HCT116 (cell line): ENCODE data around the gene NEU4. TPM values are rescaled to one million over a fixed set of nuclear protein-coding genes. Genes with fewer than 3 reads are reported as not detected.

Experiments
- ATAC-seq: fragments of 200-7000 bp; cut with Tn5 transposase; 2 replicates; pipeline ENCODE4 v1.9.1; 2020; ENCODE audit warnings: mild to moderate bottlenecking, moderate library complexity
- BruUV-seq: library from RNA; stranded (reverse); fragments of 400-500 nt; replicated peaks from 2 replicates; lab custom pipeline; 2021; lab: Mats Ljungman, UMichigan
- CTCF ChIA-PET: fragments of 300-600 bp; sonication (Branson Sonifier 250); formaldehyde crosslinking; loops from one replicate; lab custom pipeline; 2021; ENCODE audit warnings: antibody characterized with exemption; lab: Charles Lee
- POLR2A ChIA-PET: fragments of 300-600, 350-600 bp; sonication (Branson Sonifier 250); formaldehyde crosslinking; loops from one replicate; lab custom pipeline; 2021; ENCODE audit warnings: antibody characterized with exemption; lab: Charles Lee
- RAD21 ChIA-PET, 2 experiments: fragments of 300-600 bp; sonication (Branson Sonifier 250); formaldehyde crosslinking; loops; one replicate each; lab custom pipeline; 2023; ENCODE audit warnings: low total read pairs in 2 of 2; ENCODE audit not compliant: uncharacterized antibody in 2 of 2, unreplicated experiment in 2 of 2, low non-redundant PET in 1 of 2; lab: Charles Lee
- DNase-seq: peaks from one replicate; pipeline ENCODE4 v3.0.0-alpha.2; 2010; ENCODE audit warnings: low read depth, low spot score
- H2AFZ ChIP-seq: fragments of 200-600 bp; shearing (Covaris generic), sonication (generic); 2 replicates; pipeline ENCODE4 v1.6.1; 2017; ENCODE audit warnings: low read depth, mixed run types, mixed read lengths, antibody characterized with exemption, low read length; ENCODE audit not compliant: poor library complexity, severe bottlenecking
- H3K27ac ChIP-seq: 2 replicates; pipeline ENCODE4 v1.5.1; 2012; ENCODE audit warnings: low read depth, low read length
- H3K27me3 ChIP-seq: fragments of 200-600 bp; sonication (generic); 2 replicates; pipeline ENCODE4 v1.6.1; 2016; ENCODE audit warnings: mixed run types, low read length, mixed read lengths; ENCODE audit not compliant: insufficient read depth
- H3K36me3 ChIP-seq, 2 experiments: fragments of 200-500 bp in 1 of 2; fragments of 200-600 bp in 1 of 2; sonication (Bioruptor generic) in 1 of 2; sonication (generic) in 1 of 2; 2 replicates each; pipeline versions ENCODE4 v1.5.1 to v1.6.1; 2014 to 2016; ENCODE audit warnings: low read length in 2 of 2, inconsistent platforms in 1 of 2, mixed read lengths in 1 of 2, mixed run types in 1 of 2; ENCODE audit not compliant: insufficient read depth in 2 of 2, control insufficient read depth in 1 of 2
- H3K4me1 ChIP-seq, 2 experiments: fragments of 200-600 bp in 1 of 2; sonication (generic) in 1 of 2; 2 replicates each; pipeline versions ENCODE4 v1.5.1 to v1.6.1; 2012 to 2017; ENCODE audit warnings: low read length in 2 of 2, inconsistent platforms in 1 of 2, mild to moderate bottlenecking in 1 of 2, mixed read lengths in 1 of 2, mixed run types in 1 of 2, moderate library complexity in 1 of 2; ENCODE audit not compliant: insufficient read depth in 2 of 2, control insufficient read depth in 1 of 2
- H3K4me2 ChIP-seq: fragments of 200-600 bp; sonication (generic); 2 replicates; pipeline ENCODE4 v1.6.1; 2017; ENCODE audit warnings: mixed run types, low read length, mixed read lengths
- H3K4me3 ChIP-seq, 2 experiments: fragments of 200-600 bp in 1 of 2; sonication (generic) in 1 of 2; replicated peaks in 1 of 2; 2 replicates each; pipeline ENCODE4 v1.5.1; 2011 to 2016; ENCODE audit warnings: low read length in 2 of 2, control low read depth in 1 of 2, low read depth in 1 of 2, mild to moderate bottlenecking in 1 of 2, mixed read lengths in 1 of 2, mixed run types in 1 of 2
- H3K79me2 ChIP-seq: fragments of 200-600 bp; sonication (generic); 2 replicates; pipeline ENCODE4 v1.6.1; 2017; ENCODE audit warnings: mild to moderate bottlenecking, mixed run types, low read length, moderate library complexity, mixed read lengths; ENCODE audit not compliant: insufficient read depth
- H3K9ac ChIP-seq: fragments of 200-600 bp; sonication (generic); 2 replicates; pipeline ENCODE4 v1.6.1; 2016; ENCODE audit warnings: low read length, mixed read lengths
- H3K9me2 ChIP-seq: fragments of 200-600 bp; sonication (generic), shearing (Covaris generic); 2 replicates; pipeline ENCODE4 v1.6.1; 2017; ENCODE audit warnings: mixed run types, mild to moderate bottlenecking, moderate library complexity; ENCODE audit not compliant: insufficient read depth
- H3K9me3 ChIP-seq, 2 experiments: fragments of 200-500 bp in 1 of 2; fragments of 200-600 bp in 1 of 2; sonication (Bioruptor generic) in 1 of 2; sonication (generic) in 1 of 2; 2 replicates each; pipeline ENCODE4 v1.6.1; 2014 to 2017; ENCODE audit warnings: low read length in 2 of 2, mixed read lengths in 2 of 2, inconsistent platforms in 1 of 2, low read depth in 1 of 2, mild to moderate bottlenecking in 1 of 2, mixed run types in 1 of 2, moderate library complexity in 1 of 2; ENCODE audit not compliant: control insufficient read depth in 1 of 2, insufficient read depth in 1 of 2
- H4K20me1 ChIP-seq: fragments of 200-600 bp; sonication (generic), shearing (Covaris generic); 2 replicates; pipeline ENCODE4 v1.6.1; 2017; ENCODE audit warnings: mixed run types, mild to moderate bottlenecking, moderate library complexity; ENCODE audit not compliant: insufficient read depth
- ATF3 ChIP-seq: IDR thresholded peaks from 2 replicates; pipeline ENCODE4 v1.6.1; 2012
- EGR1 ChIP-seq: IDR thresholded peaks from 2 replicates; pipeline ENCODE4 v1.6.1; 2012; ENCODE audit warnings: low read depth
- JUND ChIP-seq: IDR thresholded peaks from 2 replicates; pipeline ENCODE4 v1.6.1; 2012
- SP1 ChIP-seq: IDR thresholded peaks from 2 replicates; pipeline ENCODE4 v1.6.1; 2012; ENCODE audit warnings: low read depth
- SRF ChIP-seq: IDR thresholded peaks from 2 replicates; pipeline ENCODE4 v1.6.1; 2012; ENCODE audit warnings: low read depth
- ZNF274 ChIP-seq: fragments of 200-500 bp; sonication (Bioruptor generic); IDR thresholded peaks from 2 replicates; pipeline ENCODE4 v1.6.1; 2014; ENCODE audit warnings: mild to moderate bottlenecking, low read depth, low read length, inconsistent platforms
- intact Hi-C: fragments of 100-400 bp; cut with micrococcal nuclease; formaldehyde crosslinking; loops from 2 replicates; pipeline ENCODE4 v1.10.0; 2022
- total RNA-seq: library from RNA; stranded (reverse); gene quantifications from one replicate; pipeline ENCODE4 v1.2.1, GENCODE V29; 2021; ENCODE audit not compliant: unreplicated experiment

NEU4 gene
- total RNA-seq, 1 experiment from 2014 or later: 0.34 TPM

DNA sequence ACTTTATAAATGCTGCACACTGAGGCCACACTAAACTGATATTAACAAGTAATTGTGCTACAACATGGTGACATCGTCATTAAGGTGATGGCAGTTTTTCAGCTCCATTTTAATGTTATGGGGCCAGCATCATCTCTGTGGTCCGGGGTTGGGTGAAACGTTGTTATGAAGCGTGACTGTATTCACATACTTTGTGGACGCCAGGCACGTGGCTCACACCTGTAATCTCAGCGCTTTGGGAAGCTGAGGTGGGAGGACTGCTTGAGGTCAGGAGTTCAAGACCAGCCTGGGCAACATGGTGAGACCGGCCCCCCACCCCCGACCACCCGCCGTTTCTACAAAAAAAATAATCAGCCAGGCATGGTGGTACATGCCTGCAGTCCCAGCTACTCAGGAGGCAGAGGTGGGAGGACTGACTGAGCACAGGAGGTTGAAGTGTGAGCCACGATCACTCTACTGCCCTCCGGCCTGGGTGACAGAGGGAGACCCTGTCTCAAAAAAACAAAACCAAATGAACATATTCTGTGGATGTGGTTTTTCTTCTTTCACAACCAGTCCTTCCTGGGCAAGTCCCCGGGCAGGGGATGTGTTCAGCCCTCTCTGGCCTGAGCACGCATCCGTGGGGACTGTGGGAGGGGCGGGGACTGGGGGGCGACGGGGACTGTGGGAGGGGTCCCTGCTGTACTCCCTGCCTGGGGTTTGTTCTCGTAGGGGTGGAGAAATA lies 45.3 kb upstream of the NEU4 start:
- no peak overlapping the region for H3K4me3 ChIP-seq
- no peak overlapping the region for H3K4me2 ChIP-seq
- H3K4me1 ChIP-seq: no peaks in the 10 kb centered on the region
- no peak overlapping the region for H3K9ac ChIP-seq
- H2AFZ ChIP-seq: no peak overlapping the region
- no peaks in the 10 kb centered on the region for H3K9me2 ChIP-seq
- ChIA-PET RAD21 (no interaction called here), CTCF (no interaction called here), POLR2A (no interaction called here)
- no peaks in the 10 kb centered on the region for H3K79me2 ChIP-seq
- H3K36me3 ChIP-seq: peaks cover 7 to 11% of the 10 kb centered on the region in 2 experiments; a peak in 2 of 4 replicates
- H3K9me3 ChIP-seq: no peaks in the 10 kb centered on the region
- no peak for ATAC-seq
- TF ChIP-seq SRF: no peak
- H4K20me1 ChIP-seq: no peaks in the 10 kb centered on the region
- DNase-seq: no peak
- BruUV-seq: no TSS peak
- intact Hi-C loops: no loop called here
- no peak overlapping the region for H3K27ac ChIP-seq
- H3K27me3 ChIP-seq: no peaks in the 10 kb centered on the region

GRCh38 chr2:241764275-241765241 lies 44.4 kb upstream of the NEU4 start:
- no TSS peak for BruUV-seq
- Histone ChIP-seq H3K9me2 (no peaks in the 10 kb centered on the region), H3K4me1 (no peaks in the 10 kb centered on the region), H3K9ac (no peak overlapping the region), H3K27ac (no peak overlapping the region), H3K36me3 (peaks cover 3 to 9% of the 10 kb centered on the region in 2 experiments; a peak in 2 of 4 replicates), H3K27me3 (no peaks in the 10 kb centered on the region), H2AFZ (no peak overlapping the region), H3K79me2 (no peaks in the 10 kb centered on the region)
- CTCF ChIA-PET: no interaction called here
- no peak for ATAC-seq
- TF ChIP-seq ZNF274 (no peak), SRF (no peak), JUND (no peak), EGR1 (no peak), SP1 (no peak), ATF3 (no peak)
- TF ChIP-seq, all 23 proteins: peak for 0
- Histone ChIP-seq H3K4me2 (no peak overlapping the region), H3K9me3 (no peaks in the 10 kb centered on the region), H4K20me1 (no peaks in the 10 kb centered on the region), H3K4me3 (no peak overlapping the region)
- intact Hi-C loops: no loop called here
- ChIA-PET RAD21 (no interaction called here), POLR2A (no interaction called here)
- no peak for DNase-seq
